HG03108 (cell line): Measurements from ENCODE around the gene HMGCL.
"Not testable (repeated sequence)": the region's sequence is repeated elsewhere in the genome, so short reads cannot be mapped to it uniquely, and the experiment has no call there.

Experiments used
- ATAC-seq: cut with Tn5 transposase; IDR thresholded peaks from one replicate; pipeline ENCODE4 v1.9.1; 2021; ENCODE audit warnings: moderate library complexity; ENCODE audit not compliant: unreplicated experiment

The HMGCL gene

DNA sequence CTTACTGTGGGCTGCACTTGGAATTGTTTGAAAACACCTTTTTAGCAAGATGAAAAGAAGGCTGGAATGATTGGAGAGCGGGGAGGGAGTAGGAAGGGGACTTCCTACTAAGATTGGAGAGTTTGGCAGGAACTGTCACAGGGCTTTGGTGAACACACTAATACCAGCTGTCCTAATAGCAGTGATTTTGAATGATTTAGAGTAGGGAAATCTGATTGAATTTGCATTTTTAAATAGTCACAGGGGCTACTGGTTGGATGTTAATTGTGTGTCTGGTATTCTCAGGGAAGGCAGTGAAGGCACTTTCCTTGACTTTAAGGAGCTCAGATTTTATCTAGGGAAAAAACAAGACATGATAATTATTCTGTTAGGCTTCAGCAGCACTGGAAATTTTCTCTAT is 2.5 kb upstream of the HMGCL start:
- no peak for ATAC-seq

DNA sequence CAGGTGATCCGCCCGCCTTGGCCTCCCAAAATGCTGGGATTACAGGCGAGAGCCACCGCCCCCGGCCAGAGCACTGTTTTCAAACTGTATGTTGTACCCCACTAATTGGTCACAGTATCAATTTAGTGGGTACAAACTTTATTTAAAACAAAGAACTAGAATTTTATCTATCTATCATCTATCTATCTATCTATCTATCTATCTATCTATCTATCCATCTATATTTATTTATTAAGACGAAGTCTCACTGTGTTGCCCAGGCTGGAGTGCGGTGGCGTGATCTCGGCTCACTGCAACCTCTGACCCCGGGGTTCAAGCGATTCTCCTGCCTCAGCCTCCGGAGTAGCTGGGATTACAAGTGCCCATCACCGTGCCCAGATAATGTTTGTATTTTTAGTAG is 1.4 kb upstream of the HMGCL start:
- not testable (repeated sequence) for ATAC-seq

DNA sequence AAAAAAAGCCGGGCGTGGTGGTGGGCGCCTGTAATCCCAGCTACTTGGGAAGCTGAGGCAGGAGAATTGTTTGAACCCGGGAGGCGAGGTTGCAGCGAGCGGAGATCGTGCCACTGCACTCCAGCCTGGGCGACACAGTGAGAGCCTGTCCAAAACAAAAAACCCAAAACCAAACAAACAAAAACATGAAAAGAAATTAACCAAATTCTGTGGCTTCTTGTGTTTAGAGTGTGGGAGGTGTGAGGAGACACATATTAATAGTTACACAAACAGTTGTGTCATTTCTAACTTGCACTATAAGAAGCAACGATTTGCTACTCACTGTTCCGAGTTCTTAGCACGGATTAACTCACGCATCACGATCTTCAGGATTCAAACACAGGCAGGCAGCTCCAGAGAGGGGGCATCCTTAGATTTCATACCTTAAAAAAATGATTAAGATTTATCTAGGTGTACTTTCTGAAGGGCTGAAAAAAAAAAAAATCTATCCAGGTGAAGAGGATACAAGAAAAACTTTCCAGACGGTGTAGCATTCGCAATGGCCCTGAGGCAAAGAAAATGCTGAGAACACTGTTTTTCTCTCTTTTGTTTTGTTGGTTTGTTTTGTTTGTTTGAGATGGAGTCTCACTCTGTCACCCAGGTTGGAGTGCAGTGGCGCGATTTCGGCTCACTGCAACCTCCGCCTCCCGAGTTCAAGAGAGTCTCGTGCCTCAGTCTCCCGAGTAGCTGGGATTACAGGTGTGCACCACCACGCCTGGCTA is 713 bp upstream of the HMGCL start:
- no peak for ATAC-seq

DNA sequence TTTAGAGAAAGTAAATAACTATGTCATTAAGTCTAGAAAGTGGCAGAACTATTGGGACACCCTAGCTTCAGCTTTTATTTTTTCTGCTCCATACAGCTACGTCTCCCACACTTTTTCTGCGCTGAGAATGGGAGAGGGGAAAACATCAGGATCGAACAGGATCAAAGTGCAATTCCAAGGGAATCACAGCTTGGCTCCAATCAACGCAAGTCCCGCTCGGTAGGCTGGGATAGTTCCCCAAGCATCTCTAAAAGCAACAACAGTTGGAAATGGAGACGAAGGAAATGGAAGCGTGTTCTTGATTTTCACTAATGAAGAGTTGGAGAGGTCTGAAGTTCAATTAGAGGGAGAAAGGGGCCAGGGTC is 536 bp downstream of the HMGCL start:
- no peak for ATAC-seq

DNA sequence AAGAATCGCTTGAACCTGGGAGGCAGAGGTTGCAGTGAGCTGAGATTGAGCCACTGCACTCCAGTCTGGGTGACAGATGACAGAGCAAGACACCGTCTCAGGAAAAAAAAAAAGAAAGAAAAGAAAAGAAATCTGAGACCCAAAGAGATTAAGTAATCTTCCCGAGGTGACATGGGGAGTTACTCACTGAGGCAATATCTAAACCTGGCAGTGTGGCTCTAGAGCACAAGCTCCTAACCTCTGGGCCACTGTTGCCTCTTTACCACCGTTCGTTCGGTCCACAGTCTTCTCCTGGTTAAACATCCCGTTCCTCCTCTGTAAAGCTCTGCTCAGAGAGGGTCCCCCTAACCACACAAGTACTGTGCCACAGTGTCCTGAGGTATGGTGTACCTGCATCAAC is 1.5 kb downstream of the HMGCL start:
- ATAC-seq = no peak

DNA sequence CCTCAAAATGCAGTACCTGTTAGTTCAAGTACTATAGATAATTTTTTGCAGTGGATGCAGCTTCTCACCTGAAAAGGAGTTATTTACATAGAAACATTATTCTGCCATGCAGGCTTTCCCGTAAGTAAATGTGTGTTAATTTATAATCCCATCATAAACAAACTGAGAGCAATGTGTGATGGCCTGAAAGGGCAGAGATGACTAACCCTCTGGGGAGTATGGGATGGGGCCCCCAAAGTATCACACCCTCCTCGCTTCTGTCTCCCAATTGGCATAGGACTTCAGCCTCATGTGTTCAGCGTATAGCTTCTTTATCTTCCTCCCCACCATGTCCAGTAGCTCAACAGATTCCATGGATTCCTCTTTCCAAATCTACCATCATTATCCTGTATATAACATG is 7.6 kb downstream of the HMGCL start:
- ATAC-seq = peak; percentile 62

DNA sequence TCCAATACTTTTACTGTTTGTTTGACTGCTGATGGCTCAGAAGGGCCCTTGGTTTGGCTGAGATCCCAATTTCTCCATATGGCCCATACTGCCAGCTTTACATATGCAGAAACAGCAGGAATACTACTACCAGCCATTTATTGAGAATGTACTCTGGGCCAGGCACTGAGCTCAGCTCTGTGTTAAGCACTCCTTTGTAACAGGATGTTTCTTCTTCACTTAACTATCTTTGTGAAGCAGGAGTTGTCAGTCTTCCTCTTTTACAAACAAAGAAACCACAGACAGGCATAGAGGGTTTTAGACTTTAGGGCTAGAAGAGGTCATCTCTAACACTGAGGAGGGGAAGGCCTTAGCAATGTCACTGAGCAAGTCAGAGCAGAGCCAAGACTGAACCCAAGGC is 8.3 kb downstream of the HMGCL start:
- no peak for ATAC-seq

DNA sequence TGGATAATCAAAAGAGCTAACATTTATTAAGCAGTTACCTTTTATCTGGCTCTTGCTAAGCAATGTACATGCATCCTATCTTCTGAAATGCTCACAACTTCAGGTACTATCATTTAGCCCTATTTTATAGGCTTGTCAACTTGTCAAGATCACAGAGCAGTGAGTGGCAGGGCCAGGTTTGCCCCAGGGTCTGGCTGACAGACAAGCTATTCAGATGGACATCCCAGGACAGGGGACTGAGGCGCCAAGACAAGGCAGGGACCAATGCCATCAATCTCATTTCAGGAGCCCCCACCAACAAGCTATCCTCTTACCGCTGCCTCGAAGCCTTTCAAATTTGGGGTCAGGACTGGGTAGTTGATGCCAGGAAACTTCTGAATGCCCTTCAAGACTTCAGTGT is 8.9 kb downstream of the HMGCL start:
- ATAC-seq = no peak

DNA sequence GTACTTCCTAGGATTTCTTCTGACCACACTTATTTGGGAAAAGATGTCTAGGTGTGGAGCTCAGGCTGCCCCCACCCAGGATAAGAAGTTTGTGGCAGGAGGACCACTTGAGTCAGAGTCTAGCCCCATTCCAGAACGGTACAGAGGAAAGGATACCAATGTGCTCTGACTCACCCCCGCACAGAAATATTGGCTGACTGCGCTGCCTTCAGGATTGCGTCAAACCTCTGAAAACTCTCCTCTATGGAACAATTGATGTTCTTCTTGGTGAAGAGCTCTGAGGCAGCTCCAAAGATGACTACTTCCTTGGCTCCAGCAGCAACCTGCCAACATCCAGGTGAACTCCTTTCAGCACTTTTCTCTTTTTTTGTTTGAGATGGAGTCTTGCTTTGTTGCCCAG is 11.2 kb downstream of the HMGCL start:
- no peak for ATAC-seq

DNA sequence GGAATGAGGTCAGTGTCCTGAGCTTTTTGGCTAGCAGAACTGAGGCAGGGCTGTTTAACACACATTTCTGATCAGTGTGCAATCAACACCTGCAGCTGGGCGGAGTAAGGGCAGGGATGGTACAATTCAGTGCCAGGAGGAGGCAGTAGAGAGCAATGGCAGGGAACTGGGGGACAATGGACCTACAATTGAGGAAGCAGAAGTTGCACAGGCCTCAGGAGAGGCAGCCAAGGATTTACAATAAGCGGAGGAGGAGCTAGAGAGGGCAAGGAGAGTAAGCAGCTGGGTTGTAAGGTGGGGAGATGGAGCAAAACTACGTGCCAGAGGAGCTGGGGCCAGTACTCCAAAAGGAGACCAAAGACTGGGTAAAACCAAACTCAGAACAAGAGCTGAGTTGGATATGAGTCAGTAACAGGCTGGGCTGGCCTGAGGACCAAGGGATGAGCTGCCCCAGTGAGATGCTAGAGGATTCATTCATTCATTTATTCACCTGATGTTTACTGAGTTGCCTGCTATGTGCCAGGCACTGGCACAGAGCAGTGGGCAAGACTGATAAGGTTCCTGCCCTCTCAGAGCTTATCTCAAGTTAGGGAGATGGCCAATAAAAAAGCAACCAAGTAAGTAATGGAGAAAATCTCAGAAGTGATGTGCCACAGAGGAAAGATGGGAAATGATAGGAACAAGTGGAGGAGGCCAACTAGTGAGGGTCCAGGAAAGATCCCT is 14.2 kb downstream of the HMGCL start:
- ATAC-seq = no peak

DNA sequence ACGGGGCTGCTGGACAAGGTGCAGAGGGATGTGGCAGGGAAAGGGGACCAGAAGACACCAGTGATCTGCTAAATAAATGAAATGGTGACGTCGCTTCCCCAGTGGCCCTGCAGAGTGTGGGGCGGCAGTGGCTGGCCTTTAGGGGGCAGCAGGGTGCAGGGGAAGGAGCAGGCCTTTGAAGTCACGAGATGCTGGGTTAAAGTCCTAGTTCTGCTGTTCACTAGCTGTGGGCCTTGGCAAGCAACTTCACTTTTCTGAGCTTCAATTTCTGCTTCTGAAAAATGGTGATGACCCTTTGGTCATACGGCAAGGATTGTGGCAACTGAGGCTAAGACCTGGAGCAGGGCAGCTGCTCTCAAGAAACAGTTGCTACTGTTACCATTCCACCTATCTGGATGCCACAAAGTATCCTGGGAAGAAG is 15.5 kb downstream of the HMGCL start:
- peak; percentile 56 for ATAC-seq

DNA sequence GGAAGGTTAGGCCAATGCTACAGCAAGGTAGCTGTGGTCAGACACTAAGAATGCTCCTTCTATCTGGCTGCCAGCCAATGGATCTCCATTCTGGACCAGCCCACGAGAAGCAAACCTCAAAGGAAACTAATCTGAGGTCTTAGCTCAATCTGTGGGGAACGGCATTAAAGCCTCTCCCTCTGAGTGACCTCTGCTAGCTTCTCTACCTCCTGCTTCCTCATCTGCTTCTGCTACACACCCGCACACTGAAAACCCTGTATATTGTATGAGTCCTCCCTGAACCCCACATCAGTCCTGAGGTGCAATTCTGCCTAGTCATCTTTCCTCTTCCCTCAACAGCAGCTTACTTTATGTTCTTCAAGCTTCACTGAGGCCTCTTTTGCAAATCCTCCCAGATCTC is 17.8 kb downstream of the HMGCL start:
- ATAC-seq = no peak

DNA sequence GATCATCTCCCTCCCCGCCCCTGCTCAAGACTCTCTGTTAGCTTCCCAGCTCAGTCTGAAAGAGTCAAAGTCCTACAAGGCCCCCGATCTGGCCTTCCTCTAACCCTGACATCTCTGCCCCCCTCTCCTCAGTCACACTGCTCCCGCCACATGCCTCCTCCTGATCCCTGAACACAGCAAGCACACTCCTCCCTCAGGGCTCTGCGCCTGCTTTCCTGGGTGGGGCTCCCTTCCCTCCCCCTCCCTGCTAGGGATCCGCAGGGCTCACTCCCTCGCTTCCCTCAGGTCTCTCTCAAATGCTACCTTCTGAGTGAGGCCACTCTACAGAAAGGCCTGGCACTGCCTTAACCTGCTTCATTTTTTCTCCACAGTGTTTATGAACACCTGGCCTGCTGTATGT is 18.9 kb downstream of the HMGCL start:
- ATAC-seq = no peak

DNA sequence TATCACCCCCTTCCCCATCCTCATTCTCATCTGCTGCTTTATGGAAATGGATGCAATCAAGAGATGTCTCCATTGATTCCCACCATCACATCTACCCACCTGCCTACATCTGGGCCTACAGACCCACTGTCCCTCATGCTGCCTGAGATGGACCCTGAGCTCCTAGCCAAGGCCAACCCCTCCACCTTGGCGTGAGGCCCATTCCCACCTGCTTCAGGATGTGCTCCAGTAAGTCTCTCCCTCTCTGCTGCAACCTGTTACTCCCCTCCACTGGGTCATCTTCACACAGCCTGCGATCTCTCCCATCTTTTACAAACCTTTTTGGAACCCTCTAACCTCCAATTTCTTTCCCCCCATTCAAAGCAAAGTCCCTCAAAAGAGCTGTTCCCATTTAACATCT is 20.2 kb downstream of the HMGCL start:
- no peak for ATAC-seq

DNA sequence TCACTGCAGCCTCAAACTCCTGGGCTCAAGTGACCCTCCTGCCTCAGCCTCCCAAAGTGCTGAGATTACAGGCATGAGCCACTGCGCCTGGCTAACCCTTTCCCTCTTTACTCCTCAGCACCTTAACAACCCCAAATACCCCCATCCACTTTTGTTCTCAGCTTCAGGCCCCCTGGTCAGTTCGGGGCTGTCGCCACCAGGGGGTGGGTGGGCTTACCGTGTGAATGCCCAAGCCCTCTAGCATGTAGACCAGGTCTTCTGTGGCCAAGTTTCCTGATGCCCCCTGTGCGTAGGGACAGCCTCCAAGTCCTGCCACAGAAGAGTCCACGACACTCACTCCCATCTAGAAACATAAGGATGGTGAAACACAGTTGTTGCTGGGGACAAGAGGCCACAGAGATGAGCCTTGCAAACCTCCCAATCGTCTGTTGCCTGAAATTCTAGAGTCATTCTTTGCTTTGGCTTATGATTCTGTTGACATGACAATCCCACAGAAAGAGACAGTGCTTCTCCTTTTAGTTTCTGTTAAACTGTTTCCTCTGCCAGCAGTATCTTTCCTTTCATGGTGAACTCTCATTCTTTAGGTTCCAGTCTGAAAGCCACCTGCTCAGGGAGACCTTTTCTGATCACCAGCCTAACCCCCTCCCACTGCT is 20.9 kb downstream of the HMGCL start:
- ATAC-seq = no peak

DNA sequence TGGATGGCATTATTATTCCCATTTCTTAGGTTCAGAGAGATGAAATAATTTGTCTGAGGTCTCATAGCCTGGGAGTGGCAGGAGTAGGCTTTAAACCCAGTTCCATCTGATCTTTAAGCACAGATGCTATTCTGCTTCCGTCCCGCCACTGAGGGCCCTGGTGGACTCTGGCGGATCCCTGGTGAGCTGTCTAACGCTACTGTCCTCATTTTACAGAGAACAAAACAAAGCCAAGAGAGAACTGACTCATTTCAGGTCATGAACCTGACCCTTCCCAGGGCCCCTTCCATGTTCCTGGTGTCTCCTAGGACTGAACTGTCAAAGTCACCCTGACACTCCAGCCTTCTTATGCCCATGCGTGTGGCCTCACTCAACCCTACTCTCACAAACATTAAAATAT is 21.6 kb downstream of the HMGCL start:
- ATAC-seq = no peak

DNA sequence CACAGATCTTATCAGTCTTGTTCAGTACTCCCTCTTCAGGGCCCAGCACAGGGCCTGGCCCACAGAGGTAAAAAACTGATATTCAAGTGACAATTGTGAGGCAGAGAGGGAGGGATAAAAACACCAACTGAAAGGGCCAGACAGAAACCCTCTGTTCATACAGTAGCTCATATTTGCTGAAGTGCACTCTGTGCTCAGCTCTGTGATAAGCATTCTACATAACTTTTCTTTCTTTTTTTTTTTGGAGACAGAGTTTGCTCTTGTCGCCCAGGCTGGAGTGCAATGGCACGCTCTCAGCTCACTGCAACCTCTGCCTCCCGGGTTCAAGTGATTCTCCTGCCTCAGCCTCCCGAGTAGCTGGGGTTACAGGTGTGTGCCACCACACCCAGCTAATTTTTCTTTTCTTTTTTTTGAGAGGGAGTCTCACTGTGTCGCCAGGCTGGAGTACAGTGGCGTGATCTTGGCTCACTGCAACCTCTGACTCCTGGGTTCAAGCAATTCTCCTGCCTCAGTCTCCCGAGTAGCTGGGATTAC is 22.4 kb downstream of the HMGCL start:
- ATAC-seq = not testable (repeated sequence)

DNA sequence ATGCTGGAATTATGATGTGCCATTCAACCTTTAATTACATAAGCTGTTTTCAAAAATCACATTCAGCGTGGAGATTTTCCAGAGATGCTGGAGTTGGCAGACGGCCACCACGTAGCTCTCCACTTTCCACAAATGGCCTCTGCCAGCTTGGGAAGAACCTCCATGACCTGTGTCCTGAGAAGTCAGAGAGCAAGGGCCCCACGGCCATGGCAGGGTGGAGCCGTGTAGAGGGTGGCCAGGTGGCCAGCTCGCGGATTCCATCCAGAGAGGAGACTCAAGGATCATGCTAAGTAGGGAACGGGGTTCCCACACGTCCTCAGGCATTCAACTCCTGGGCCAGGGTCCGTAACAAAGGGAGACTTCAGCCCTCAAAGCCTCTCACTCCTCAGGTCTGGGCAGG is 23.4 kb downstream of the HMGCL start:
- ATAC-seq = no peak

DNA sequence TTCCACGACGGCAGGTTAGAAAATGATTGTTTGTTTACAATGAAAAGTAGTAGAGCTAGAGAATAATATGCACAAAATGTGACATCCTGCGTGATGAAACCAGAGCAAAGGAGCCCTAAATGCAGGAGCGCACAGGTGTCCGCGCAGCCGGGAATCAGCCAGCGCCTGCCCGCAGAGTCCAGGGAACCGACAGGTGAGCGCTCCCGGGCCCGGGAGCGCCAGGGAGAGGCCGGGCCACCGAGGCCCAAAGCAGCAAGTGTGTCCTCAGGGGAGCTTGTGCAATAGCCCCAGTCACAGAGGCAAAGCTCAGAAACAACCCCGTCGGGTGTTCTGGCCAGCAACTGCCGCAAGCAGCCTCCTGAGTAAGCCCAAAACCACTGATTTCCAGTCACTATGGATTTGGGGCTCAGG is 23.9 kb downstream of the HMGCL start:
- ATAC-seq = no peak

DNA sequence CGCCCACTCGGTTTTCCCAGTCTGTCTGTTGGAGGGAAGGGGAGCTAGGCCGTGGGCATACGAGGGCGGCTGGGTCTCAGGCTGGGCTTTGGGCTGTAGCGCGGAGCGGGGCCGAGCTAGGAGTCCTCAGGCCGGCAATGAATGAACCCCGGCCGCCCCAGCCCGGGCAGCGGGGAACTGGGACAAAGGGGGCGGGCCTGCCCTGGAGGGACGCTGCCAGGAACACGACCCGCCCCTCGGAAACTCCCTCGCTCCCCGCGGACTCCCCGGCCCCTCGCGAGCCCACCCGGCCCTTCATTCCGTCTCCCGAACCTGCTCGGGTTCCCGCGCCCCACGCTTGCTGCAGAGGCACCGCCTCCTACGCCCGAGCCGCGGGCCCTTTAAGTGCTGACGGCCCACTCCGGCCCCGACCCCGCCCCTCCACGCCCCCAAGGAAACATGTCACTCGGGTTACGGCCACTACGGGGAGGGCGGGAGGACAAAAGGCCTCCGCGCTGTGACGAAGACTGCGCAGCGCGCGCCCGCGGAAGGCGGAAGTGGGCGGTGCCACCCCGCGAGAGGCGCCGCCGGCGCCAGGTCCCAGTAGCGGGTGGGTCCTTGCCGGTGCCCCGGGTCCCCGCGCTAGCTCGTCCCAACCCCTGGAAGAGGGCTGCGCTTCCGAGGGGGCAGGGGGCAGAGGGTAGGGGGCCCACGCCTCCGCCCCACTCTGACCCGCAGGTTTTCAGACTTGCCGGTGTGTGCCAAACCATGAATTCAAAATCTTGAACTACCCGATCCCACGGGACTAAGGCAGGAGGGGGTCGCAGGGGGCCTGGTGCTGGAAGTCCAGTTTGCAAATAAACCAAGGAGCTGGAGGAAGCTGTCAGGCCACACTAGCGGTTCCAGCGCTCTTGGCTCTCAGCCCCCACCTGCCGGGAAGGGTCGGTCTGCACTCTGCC is 24.6 kb downstream of the HMGCL start, which contains the start of gene GALE:
GALE (minus strand) TSS at position 355 of the 938 bp plus-strand sequence. CDS start 1,747 bp downstream, outside the sequence.
- peak; percentile 65 for ATAC-seq
